Muscle layer of duodenum (tissue), 2 donors: ENCODE results near the gene THPO.

Experiments used
- H3K27ac ChIP-seq: one replicate; pipeline ENCODE4 v1.7.0; 2013; ENCODE audit warnings: mild to moderate bottlenecking, low read length
- H3K27me3 ChIP-seq: one replicate; pipeline ENCODE4 v1.7.0; 2013; ENCODE audit warnings: low read depth, mild to moderate bottlenecking, control low read depth, low read length
- H3K36me3 ChIP-seq, 2 donors: one replicate each; pipeline ENCODE4 v1.7.0; 2013; ENCODE audit warnings: low read length in 2 of 2, control low read depth in 1 of 2, mild to moderate bottlenecking in 1 of 2; ENCODE audit not compliant: insufficient read depth in 2 of 2, control insufficient read depth in 1 of 2
- H3K4me1 ChIP-seq, 2 donors: one replicate each; pipeline ENCODE4 v1.7.0; 2013; ENCODE audit warnings: low read length in 2 of 2, mild to moderate bottlenecking in 2 of 2, control low read depth in 1 of 2, moderate library complexity in 1 of 2; ENCODE audit not compliant: insufficient read depth in 2 of 2, control insufficient read depth in 1 of 2
- H3K4me3 ChIP-seq, 2 donors: one replicate each; pipeline ENCODE4 v1.7.0; 2013; ENCODE audit warnings: low read length in 2 of 2, low read depth in 1 of 2, mild to moderate bottlenecking in 1 of 2
- H3K9me3 ChIP-seq, 2 donors: one replicate each; pipeline ENCODE4 v1.7.0; 2013; ENCODE audit warnings: low read length in 2 of 2, control low read depth in 1 of 2, mild to moderate bottlenecking in 1 of 2; ENCODE audit not compliant: control insufficient read depth in 1 of 2
- donor health status: healthy.

Gene THPO

GRCh38 chr3:184373422-184373821, 4.6 kb downstream of the THPO start:
- Histone ChIP-seq H3K27me3 (peaks cover 12% of the 10 kb centered on the region), H3K9me3 (no peaks in the 10 kb centered on the region), H3K36me3 (peaks cover 3 to 12% of the 10 kb centered on the region in 2 donors), H3K4me3 (no peak overlapping the region), H3K4me1 (peaks cover 0 to 15% of the 10 kb centered on the region in 2 donors), H3K27ac (no peak overlapping the region)

GRCh38 chr3:184372911-184373310, 5.1 kb downstream of the THPO start:
- Histone ChIP-seq H3K4me3 (no peak overlapping the region), H3K27me3 (peaks cover 10% of the 10 kb centered on the region), H3K4me1 (peaks cover 0 to 17% of the 10 kb centered on the region in 2 donors), H3K36me3 (peaks cover 7 to 17% of the 10 kb centered on the region in 2 donors), H3K9me3 (no peaks in the 10 kb centered on the region), H3K27ac (no peak overlapping the region)

GRCh38 chr3:184372296-184372821, 5.6 kb downstream of the THPO start:
- Histone ChIP-seq H3K36me3 (peaks cover 11 to 21% of the 10 kb centered on the region in 2 donors), H3K4me3 (no peak overlapping the region), H3K4me1 (peaks cover 0 to 17% of the 10 kb centered on the region in 2 donors), H3K27ac (no peak overlapping the region), H3K27me3 (peaks cover 5% of the 10 kb centered on the region), H3K9me3 (no peaks in the 10 kb centered on the region)

GRCh38 chr3:184371570-184372018, 6.4 kb downstream of the THPO start:
- Histone ChIP-seq H3K27ac (no peak overlapping the region), H3K4me1 (peaks cover 0 to 17% of the 10 kb centered on the region in 2 donors), H3K9me3 (no peaks in the 10 kb centered on the region), H3K27me3 (peaks cover 3% of the 10 kb centered on the region), H3K4me3 (no peak overlapping the region), H3K36me3 (peaks cover 16 to 28% of the 10 kb centered on the region in 2 donors)

- H3K27ac ChIP-seq = no peak overlapping the region
- peaks cover 0 to 28% of the 10 kb centered on the region in 2 donors for H3K4me1 ChIP-seq
- H3K36me3 ChIP-seq = peaks cover 22 to 28% of the 10 kb centered on the region in 2 donors
- H3K4me3 ChIP-seq = no peak overlapping the region
- peaks cover 3% of the 10 kb centered on the region for H3K27me3 ChIP-seq
- H3K9me3 ChIP-seq = no peaks in the 10 kb centered on the region
These were observed 9.3 kb downstream of the THPO start for GRCh38 chr3:184368586-184369183.

- no peak overlapping the region for H3K27ac ChIP-seq
- no peaks in the 10 kb centered on the region for H3K27me3 ChIP-seq
- H3K36me3 ChIP-seq = peaks cover 22 to 28% of the 10 kb centered on the region in 2 donors
- H3K4me3 ChIP-seq = no peak overlapping the region
- no peaks in the 10 kb centered on the region for H3K9me3 ChIP-seq
- H3K4me1 ChIP-seq = peaks cover 0 to 29% of the 10 kb centered on the region in 2 donors
These were observed 9.9 kb downstream of the THPO start for GRCh38 chr3:184368116-184368515.

GRCh38 chr3:184366619-184367289, 11.3 kb downstream of the THPO start:
- Histone ChIP-seq H3K4me1 (peaks cover 0 to 25% of the 10 kb centered on the region in 2 donors), H3K27ac (no peak overlapping the region), H3K4me3 (no peak overlapping the region), H3K36me3 (peaks cover 22 to 30% of the 10 kb centered on the region in 2 donors), H3K27me3 (no peaks in the 10 kb centered on the region), H3K9me3 (no peaks in the 10 kb centered on the region)

- peak overlapping the region; percentile 79 to 86 for H3K4me3 ChIP-seq
- peak overlapping the region; percentile 94 for H3K27ac ChIP-seq
- no peaks in the 10 kb centered on the region for H3K9me3 ChIP-seq
- peaks cover 6 to 23% of the 10 kb centered on the region in 2 donors for H3K4me1 ChIP-seq
- peaks cover 15% of the 10 kb centered on the region in 2 donors for H3K36me3 ChIP-seq
- no peaks in the 10 kb centered on the region for H3K27me3 ChIP-seq
These were observed 15.1 kb downstream of the THPO start for GRCh38 chr3:184362668-184363546.

GRCh38 chr3:184361932-184362667, 15.9 kb downstream of the THPO start:
- Histone ChIP-seq H3K4me1 (peaks cover 6 to 23% of the 10 kb centered on the region in 2 donors), H3K36me3 (peaks cover 11 to 18% of the 10 kb centered on the region in 2 donors), H3K27me3 (no peaks in the 10 kb centered on the region), H3K9me3 (no peaks in the 10 kb centered on the region), H3K27ac (peak overlapping the region; percentile 94), H3K4me3 (peak overlapping the region; percentile 79 to 86)

- H3K27ac ChIP-seq = peak within 1 kb of the TSS; percentile 94
- H3K36me3 ChIP-seq = peaks cover 6 to 18% of the 10 kb centered on the region in 2 donors
- no peaks in the 10 kb centered on the region for H3K9me3 ChIP-seq
- H3K27me3 ChIP-seq = no peaks in the 10 kb centered on the region
- H3K4me1 ChIP-seq = peaks cover 6 to 23% of the 10 kb centered on the region in 2 donors
- peak within 1 kb of the TSS; percentile 79 to 86 for H3K4me3 ChIP-seq
These were observed 16.5 kb downstream of the THPO start, which contains the start of the genes CLCN2 and POLR2H for GRCh38 chr3:184361532-184361931. Gene CLCN2, minus strand, starts transcription at chr3:184361605. Its CDS starts 126 bp downstream, at chr3:184361479. Gene POLR2H, plus strand, starts transcription at chr3:184361710. Its CDS starts 1,783 bp downstream, at chr3:184363493.
